ENCODE measurements around the gene EYS.
"Not testable (repeated sequence)": the region's sequence is repeated elsewhere in the genome, so short reads cannot be mapped to it uniquely, and the experiment has no call there.

Gene EYS

DNA sequence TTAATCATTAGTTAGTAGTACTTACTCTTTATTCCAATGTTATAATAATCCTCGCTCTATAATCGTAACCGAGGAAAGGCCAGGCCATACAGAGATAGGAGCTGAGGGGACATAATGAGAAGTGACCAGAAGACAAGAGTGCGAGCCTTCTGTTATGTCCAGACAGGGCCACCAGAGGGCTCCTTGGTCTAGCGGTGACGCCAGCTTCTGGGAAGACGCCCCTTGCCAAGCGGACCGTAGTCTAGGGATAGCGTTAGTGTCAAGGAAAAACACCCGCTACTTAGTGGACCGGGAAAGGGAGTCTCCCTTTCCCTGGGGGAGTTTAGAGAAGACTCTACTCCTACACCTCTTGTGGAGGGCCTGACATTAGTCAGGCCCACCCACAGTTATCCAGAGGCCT lies 1237.6 kb downstream of the EYS start:
- DNase-seq (ENCODE audit: low spot score) = not testable (repeated sequence)

- DNase-seq (ENCODE audit: low spot score) = no peak
Measured at GRCh38 chr6:64467656-64468055, 1239.4 kb downstream of the EYS start.

DNA sequence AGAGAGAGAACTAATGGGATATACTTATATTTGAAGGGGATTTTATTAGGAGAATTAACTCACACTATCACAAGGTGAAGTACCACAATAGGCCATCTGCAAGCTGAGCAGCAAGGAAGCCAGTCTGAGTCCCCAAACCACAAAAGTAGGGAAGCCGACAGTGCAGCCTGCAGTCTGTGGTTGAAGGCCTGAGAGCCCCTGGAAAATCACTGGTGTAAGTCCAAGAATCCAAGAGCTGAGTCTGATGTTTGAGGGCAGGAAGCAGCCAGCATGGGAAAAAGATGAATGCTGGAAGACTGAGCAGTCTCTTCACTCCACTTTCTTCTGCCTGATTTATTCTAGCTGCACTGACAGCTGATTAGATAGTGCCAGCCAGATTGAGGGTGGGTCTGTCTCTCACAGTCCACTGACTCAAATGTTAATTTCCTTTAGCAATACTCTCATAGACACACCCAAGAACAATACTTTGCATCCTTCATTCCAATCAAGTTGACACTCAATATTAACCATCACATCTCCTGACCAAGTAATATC lies 1247.5 kb downstream of the EYS start:
- no peak for DNase-seq (ENCODE audit: low spot score)

GRCh38 chr6:64448101-64448500 lies 1258.9 kb downstream of the EYS start:
- not testable (repeated sequence) for DNase-seq (ENCODE audit: low spot score)

DNA sequence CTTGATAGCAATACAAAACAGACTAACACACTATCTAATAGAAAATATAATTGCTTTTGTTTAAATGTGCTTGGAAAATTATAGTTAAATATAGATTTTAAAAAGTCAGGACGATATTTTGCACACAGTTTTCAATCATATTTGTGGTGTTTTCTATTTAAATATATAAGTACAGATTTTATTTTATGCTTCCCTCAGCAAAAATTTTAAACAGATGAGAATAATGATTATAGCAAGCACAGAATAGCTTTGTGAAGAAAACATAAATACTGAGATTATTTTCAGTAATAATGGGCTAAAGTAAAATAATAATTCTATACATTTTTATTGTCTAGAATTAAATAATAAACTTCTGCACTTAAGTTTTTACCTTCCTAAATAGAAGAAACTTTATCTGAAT lies 1262.0 kb downstream of the EYS start:
- no peak for DNase-seq (ENCODE audit: low spot score)

GRCh38 chr6:64439274-64439673 lies 1267.8 kb downstream of the EYS start:
- no peak for DNase-seq (ENCODE audit: low spot score)

GRCh38 chr6:64437996-64438395 lies 1269.0 kb downstream of the EYS start:
- DNase-seq (ENCODE audit: low spot score) = no peak

DNA sequence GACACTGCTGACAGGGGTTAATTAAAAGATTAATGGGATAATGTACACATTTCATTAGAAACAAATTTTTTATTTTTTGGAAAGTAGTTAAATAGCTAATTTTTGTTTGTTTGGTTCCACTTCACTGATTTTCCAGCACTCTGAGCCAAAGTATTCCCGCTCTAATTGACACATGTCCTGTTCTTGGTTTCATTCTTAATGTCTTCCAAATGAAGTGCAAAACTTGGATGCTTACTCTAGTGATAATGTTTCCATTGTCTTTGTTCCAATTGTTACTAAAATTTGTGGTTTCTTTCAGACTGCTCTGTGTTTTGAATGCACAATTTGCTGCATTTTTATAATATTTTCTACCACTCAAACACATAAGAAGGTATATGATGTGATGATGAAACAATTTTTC lies 1277.1 kb downstream of the EYS start:
- no peak for DNase-seq (ENCODE audit: low spot score)

GRCh38 chr6:64428186-64428585 lies 1278.8 kb downstream of the EYS start:
- DNase-seq (ENCODE audit: low spot score) = no peak

DNA sequence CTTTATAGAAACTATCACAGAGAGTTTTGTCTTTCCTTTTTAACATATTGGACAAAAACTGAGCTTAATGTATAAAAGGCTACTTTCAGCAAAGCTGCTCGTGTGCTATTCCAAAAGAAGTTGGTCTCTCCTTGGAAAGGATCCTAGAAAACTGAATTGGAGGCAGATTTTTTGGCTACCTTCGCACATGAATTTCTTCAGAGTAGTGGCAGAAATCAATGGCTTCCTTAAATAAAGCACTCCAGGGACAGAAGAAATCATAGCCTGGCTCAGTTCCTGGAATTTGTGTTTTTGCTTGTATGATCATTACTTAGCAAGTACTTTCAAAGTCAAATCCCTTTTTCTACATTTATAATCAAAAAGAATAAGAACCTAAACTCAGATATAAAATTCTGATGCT lies 1291.1 kb downstream of the EYS start:
- DNase-seq (ENCODE audit: low spot score) = no peak

DNA sequence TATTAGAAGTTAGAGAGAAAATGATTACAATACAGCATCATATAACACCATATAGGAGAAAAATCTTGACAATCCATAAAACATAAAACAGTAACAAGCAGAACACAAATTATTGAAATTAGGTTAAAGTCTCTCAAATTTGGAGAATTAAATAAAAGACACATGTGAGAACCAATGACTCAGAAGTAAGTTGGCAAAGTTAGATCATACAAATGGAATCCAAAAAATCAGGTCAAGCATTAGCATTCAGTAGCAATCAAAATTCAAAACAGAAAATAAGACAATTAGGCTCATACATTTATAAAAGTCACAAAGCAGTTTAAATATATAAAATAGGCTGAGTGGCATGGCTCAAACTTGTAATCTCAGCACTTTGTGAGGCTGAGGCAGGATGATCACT lies 1295.8 kb downstream of the EYS start:
- no peak for DNase-seq (ENCODE audit: low spot score)

- no peak for DNase-seq (ENCODE audit: low spot score)
Measured at GRCh38 chr6:64409948-64410347, 1297.1 kb downstream of the EYS start.

- DNase-seq (ENCODE audit: low spot score) = no peak
Measured at GRCh38 chr6:64404396-64404795, 1302.6 kb downstream of the EYS start.

- DNase-seq (ENCODE audit: low spot score) = no peak
Measured at GRCh38 chr6:64383277-64383676, 1323.7 kb downstream of the EYS start.

GRCh38 chr6:64376394-64376793 lies 1330.6 kb downstream of the EYS start:
- no peak for DNase-seq (ENCODE audit: low spot score)

- no peak for DNase-seq (ENCODE audit: low spot score)
Measured at GRCh38 chr6:64357430-64357829, 1349.6 kb downstream of the EYS start.

DNA sequence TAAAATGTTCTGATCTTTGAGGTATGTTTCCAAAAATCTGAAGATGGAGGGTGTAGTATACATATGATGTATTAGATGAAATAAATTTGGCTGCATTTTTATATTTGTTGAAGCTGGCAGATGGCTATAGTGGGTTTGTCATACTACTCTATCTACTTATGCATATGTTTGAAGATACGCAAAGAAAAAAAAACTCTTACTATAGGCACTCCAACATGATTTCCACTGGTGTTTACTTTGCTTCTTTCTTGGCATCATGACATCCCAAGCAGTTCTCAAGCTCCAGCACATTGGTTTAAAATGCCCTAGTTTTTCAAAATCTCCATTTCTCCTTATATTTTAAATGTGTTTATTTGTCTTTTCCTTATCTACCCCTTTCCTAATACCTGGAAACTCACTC lies 1359.6 kb downstream of the EYS start:
- DNase-seq (ENCODE audit: low spot score) = no peak

DNA sequence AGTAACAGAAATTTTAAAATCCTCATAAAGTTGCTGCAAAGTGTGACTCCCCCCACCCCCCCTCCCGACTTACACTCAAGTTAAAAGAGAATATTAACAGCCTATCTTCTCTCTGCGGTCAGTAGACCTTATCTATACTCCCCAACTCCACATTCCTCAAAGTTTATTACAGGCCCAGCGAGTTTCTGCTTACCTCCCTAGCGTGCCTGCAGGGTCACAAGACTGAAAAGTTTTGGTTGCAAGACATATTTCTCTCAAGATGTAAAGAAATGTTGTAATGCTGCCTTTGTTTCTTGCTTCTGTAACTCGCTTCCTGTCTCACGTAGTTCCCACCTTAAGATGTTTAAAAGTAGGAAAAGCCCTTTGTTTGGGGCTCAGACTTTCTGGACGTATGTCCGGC lies 1371.8 kb downstream of the EYS start:
- DNase-seq (ENCODE audit: low spot score) = no peak

DNA sequence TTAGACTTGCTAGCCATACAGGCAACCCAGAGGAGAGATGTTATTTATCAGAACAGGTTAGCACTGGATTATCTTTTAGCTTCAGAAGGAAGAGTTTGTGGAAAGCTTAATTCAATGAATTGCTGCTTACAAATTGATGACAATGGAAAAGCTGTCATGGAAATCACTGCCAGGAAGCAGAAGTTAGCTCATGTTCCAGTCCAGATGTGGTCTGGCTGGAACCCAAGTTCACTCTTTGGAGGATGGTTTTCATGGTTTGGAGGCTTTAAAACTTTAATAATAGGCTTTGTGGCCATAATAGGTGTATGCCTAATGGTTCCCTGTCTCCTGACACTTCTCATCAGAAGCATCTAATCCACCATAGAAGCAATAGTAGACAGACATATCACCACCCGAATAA lies 1372.4 kb downstream of the EYS start:
- no peak for DNase-seq (ENCODE audit: low spot score)

DNA sequence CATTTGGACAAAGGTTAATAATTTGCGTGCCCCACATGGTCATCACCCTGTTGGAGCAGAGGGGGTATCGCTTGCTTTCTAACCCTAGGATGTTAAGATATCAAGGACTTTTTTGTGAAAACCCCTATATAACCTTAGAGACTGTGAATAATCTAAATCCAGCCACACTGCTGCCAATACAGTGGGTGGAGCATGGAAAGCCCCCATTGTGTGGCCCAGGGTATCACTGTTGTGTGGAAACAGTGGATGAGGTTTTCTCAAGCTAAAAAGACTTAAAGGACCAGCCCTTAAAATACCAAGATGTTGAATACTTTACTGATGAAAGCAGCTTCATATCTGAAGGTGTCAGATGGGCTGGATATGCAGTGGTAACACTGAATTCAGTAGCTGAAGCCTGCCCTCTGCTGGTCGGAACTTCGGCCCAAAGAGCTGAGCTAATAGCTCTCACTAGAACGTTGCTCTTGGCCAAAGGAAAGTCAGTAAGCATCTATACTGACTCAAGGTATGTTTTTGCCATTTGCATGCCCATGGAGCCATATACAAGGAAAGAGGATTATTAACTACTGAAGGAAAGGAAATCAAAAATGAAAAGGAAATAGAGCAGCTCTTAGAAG lies 1376.2 kb downstream of the EYS start:
- DNase-seq (ENCODE audit: low spot score) = no peak

DNA sequence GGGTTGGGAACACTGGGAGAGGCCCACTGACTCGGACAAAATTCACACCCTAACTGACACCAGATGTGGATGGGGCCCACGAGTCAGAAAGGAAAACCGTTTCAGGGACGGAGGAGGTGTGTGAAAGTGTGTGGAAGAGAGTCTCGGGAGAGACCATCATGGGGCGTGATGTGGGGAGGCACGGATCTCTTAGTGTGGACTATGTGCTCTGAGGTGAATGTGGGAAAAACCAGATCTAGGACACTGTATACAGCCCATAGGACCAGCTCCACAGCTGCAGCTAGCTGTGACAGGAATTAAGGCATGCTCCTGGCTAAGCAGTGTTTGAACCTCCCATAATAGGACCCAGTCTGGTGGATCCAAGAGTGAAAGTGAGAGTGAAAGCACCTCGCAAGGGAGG lies 1380.1 kb downstream of the EYS start:
- DNase-seq (ENCODE audit: low spot score) = no peak

DNA sequence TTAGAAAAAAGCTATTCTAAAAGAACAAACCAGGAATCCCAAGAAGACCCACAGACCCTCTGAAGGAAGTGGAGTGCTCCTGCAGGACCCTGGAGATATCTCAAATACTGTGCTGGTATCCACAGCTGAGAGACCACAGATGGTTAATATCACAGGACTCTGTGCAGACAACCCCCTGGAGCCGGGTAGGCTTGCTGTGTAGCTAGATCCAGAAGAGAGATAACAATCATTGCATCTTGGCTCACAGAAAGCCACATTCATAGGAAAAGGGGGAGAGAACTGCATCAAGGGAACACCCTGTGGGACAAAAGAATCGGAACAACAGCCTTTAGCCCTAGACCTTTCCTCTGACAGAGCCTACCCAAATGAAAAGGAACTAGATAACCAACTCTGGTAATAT lies 1381.9 kb downstream of the EYS start:
- DNase-seq (ENCODE audit: low spot score) = no peak

DNA sequence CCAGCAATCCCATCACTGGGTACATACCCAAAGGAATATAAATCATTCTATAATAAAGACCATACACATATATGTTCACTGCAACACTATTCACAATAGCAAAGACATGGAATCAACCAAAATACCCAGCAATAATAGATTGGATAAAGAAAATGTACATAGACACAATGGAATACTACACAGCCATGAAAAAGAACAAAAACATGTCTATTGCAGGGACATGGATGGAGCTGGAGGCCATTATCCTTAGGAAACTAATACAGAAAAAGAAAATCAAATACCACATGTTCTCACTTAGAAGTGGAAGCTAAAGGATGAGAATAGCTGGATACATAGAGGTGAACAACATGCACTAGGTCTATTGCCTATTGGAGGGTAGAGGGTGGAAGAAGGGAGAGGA lies 1396.8 kb downstream of the EYS start:
- no peak for DNase-seq (ENCODE audit: low spot score)

Measured in germinal center (tissue), 1 donor.